Femur (tissue), 1 donor: ENCODE data around the gene UMODL1.
"Not testable (repeated sequence)": the region's sequence is repeated elsewhere in the genome, so short reads cannot be mapped to it uniquely, and the experiment has no call there.

Experiments used
- DNase-seq: peaks from one replicate; pipeline ENCODE4 v3.0.0-alpha.2; 2017

Gene UMODL1

GRCh38 chr21:42061986-42062235 is 9.2 kb upstream of the UMODL1 start:
- no peak for DNase-seq

- DNase-seq: peak; percentile 55
Measured at GRCh38 chr21:42062236-42063022, 8.7 kb upstream of the UMODL1 start.

GRCh38 chr21:42063191-42063570 is 7.9 kb upstream of the UMODL1 start:
- no peak for DNase-seq

GRCh38 chr21:42063571-42064521 is 7.3 kb upstream of the UMODL1 start:
- peak; percentile 48 for DNase-seq

- DNase-seq: no peak
Measured at GRCh38 chr21:42066521-42066920, 4.6 kb upstream of the UMODL1 start.

DNA sequence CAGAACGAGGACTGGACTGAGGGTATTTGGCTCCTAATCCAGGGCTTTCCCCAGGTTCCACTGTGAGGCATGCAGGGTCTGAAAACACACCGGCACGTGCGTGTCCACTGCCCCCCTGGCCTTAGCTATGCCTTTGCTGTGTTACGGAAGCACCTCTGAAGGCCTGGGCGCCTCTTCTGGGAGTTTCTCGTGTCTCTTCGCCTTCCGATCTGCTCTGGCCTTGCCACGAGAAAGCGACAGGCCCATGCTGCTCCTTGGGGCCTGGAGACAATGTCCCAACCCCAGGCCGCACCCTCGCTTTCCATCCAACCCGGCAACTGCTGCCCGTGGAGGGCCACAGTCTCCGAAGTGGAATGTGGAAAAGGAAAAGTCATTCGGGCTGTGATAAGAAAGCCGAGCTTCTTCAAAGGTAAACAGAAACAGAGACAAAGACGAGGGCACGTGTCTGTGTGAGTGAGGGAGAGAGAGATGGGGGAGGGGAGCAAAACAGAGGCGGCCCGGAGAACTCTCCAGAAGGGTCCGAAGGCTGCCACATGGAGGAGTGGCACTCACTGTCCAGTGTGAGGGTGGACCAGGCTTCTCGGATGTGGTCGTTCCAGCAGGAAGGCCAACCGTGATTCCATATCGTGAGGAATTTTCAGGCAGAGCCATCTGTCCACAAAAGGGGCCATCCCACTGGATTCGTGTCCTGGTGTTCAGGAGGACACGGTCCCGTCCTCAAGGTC is 3.4 kb upstream of the UMODL1 start:
- DNase-seq: no peak

DNA sequence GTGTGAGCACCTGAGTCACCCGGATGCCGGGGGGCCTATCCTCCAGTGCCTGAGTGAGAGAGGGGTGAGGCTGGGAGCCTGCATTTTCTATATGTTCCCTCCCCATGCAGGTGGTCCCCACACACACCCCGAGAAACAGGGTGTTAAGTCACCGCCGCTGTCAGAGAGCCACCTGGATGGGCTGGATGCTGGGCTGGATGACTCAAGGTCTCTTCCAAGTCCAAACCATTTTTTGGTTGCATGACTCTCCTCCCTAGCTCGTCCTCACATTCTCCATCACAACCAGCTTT is 2.9 kb upstream of the UMODL1 start:
- DNase-seq: no peak

- no peak for DNase-seq
Measured at GRCh38 chr21:42068592-42068991, 2.5 kb upstream of the UMODL1 start.

DNA sequence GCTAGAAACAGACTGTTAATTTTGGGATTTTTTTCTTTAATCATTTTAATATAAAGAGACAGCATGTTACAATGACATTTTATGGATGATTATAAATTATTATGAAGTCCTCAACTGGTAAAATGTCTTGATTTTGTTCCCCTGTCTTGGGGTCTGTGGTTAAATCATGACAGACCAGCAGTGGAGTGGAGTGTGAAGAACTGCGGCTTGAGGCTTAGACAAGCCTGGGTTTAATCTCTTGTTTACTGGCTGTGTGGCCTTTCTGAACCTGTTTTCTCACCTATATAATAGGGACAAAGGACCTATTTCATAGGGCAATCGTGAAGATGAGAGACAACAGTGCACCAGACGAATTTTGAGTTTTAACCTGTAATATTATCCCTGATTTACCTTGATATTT is 1.8 kb upstream of the UMODL1 start:
- DNase-seq: no peak

DNA sequence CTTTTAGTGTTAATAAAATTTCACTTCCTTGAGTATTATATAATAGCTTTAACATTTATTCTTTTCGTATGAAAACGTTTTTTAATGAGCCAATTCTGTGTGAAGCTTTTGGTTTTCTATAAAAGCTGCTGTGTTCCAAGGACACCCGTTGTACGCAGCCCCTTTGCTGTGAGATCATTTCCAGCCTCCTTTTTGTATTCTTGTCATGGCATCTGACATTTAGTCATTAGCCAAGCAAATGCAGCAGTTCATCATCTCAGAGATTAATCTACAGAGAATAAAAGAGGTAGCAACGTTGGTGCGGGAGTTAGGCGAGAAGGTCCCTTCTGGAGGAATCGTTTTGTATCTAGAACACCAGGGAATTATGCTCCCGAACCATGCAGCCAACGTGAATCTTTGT is 1.3 kb upstream of the UMODL1 start:
- DNase-seq: no peak

DNA sequence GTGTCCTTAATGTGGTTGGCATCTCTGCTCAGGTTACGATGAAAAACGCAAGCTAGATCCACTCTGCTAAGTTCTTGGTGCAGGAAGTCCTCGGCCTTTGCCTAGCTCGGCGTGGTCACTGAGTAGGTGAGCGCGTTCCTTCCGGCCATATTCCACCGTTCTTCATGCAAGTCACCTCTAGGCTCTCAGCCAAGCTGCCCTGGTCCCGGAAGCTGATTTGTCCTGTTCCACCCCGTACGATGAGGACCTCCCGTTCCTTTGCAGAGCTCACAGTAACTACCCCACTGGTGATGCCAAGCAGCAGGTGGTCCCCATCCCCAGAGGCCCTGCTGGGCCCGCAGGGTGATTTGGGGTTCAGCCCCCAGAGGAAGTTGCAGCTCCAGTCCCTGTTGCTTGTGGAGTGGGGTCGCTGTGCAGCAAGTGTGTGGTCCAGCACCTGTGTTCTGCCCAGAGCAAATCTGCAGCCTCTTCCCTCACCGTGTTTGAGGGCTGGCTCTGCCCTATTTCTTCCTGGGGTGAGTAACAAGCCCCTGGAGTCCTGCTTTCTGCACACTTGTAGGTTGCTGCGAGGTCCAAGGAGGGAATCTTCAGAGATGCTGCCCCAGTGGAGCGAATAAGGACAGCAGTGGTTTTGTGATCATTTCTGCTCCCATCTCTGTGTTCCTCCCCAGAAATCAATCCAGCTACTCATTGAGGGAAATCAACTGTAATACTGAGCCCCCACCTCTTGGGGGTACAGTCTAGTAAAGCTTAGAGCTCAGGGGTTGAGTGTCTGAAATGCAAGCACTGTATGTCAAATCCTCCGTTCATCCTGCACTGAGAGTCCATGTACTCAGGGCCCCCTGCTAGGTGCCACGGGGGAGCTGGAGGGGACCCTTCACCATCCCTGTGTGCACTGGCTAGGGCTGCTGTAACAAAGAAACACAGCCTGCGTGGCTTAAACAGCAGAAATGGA is 2.3 kb downstream of the UMODL1 start:
- no peak for DNase-seq

DNA sequence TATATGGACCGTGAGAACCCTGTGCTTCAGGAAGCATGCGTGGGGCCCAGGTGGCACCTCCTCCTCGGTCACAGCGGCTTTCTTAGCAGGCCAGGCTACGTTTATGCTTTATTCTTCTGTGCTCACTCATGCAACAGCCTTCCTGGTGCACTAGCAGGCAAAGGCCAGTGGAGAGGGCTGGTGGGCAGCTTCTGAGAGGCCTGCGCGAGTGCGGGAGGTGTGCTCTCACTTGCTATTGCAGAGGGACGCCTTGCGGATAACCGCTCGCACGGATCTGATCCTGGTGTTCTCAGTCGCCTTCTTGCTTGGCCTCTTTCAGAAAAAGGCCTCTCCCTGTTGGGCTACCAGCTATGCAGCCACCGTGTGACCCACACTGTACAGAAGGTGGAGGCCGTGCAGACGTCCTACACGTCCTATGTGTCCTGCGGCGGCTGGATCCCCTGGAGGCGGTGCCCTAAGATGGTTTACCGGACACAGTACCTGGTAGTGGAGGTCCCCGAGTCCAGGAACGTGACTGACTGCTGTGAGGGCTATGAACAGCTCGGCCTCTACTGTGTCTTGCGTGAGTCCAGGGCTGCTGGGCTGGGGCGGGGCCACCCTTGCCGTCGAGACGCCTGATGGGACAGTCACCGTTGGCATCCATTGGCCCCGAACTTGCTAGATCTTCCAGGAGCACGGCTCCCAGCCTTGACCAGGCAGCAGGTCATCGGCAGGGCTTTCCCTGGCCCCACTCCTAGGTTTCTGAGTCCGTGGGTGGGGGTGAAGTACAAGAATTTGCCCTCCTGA is 4.8 kb downstream of the UMODL1 start:
- DNase-seq: no peak

- not testable (repeated sequence) for DNase-seq
Measured at GRCh38 chr21:42077685-42078238, 6.6 kb downstream of the UMODL1 start.

DNA sequence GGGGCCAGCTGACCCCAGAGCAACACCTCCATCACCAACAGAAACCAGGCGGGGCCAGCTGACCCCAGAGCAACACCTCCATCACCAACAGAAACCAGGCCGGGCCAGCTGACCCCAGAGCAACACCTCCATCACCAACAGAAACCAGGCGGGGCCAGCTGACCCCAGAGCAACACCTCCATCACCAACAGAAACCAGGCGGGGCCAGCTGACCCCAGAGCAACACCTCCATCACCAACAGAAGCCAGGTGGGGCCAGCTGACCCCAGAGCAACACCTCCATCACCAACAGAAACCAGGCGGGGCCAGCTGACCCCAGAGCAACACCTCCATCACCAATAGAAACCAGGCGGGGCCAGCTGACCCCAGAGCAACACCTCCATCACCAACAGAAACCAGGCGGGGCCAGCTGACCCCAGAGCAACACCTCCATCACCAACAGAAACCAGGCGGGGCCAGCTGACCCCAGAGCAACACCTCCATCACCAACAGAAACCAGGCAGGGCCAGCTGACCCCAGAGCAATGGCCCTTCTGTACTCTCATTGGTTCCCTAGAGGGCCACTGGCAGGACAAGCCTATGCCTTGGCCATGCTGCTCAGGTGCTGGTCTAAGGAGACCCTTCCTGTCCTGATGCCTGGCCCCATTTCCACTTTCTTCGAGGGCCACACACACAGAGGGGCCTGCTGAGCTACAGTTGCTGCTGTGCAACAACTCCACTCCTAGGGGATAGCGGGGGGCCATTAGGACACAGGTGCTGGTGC is 7.3 kb downstream of the UMODL1 start:
- DNase-seq: not testable (repeated sequence)

DNA sequence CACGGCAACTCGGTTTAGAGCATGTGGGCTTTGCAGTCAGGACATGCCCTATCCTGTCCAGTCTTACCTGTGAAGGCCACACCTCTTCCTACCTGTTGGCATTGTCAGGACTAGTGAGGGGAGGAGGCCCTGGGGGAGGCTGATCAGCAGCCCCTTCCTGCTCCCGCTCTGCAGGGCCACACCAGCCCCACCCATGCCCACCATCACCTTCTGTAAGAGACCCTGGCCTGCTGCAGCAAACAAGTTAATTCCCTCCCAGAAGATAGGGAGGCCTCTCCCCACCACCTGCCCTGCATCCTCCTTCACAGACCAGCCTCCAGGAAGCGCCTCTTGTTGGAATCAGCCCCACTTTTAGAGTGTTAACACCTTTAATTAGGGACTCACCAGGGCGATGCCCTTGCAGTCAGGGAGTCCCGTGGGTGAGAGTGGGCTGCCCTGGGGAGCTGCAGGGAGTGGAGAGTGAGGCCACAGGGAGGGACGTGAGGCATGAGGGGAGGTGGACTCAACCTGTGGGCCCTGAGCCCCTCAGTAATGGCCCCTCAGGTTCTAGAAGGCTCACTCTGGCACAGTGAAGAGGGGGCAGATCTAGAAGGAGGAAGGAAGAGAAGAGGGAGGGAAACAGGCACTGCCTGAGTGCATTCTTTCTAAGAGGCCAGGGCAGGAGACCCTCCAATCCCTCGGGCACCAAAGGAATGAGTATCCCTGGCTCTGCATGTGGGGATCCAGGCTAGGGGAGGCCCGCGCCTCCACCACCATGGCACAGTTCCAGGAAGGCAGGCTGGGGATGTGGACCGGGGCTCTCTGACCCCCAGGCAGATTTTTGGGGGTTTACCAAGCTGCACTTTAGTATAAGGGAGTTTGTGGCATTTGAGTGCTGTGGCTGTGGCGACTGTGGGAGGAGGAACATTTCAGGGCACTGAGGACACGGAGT is 8.2 kb downstream of the UMODL1 start:
- DNase-seq: no peak

DNA sequence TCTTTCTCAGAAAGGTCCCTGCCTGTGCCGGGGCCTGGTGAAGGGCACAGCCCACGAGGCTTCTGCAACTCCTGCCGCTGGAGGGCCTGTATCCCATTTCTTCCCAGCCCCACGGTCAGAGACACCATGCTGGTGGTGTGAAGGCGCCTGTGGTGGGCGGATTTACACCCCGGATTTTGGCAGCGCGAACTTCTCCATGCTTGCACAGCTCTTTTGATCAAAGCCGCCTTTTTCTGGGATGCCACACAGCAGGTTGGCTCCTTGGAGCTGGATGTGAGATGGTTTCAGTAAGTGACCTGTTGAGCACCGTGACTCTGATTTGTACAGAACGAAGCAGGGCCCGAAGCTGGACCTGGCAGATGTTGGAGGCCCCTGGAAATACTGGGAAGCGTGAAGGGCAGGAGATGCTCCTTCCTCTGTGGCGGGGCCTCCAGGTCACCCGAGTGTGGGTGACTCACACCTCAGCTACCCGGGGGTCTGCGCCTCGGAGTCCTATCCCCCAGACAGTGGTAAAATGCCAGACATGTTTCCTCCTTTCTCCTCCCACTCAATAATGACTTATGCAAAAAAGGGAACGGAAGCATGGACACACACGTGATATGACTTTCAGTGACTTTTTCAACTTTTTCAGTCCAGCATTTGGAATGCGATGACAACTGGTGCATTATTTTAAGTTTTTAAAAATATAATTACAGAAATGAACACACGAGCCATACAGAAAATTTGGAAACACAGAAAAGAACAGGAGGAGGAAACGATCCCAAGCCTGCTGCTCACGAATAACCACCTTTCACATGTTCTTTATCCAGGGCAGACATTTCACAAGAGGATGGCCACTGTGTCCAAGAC is 9.0 kb downstream of the UMODL1 start:
- DNase-seq: no peak

DNA sequence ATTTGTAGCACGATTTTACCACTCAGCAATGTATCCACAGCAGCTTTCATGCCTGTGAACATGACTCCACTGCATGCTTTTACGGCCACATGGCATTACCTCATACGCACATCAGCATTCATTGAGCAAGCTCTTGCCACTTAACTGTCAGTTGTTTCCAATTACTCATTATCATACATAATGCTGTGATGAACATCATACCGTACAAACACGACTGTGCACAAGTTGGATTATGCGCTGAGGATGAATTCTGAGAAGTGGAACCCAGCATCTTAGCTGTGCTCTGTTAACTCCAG is 9.6 kb downstream of the UMODL1 start:
- no peak for DNase-seq

DNA sequence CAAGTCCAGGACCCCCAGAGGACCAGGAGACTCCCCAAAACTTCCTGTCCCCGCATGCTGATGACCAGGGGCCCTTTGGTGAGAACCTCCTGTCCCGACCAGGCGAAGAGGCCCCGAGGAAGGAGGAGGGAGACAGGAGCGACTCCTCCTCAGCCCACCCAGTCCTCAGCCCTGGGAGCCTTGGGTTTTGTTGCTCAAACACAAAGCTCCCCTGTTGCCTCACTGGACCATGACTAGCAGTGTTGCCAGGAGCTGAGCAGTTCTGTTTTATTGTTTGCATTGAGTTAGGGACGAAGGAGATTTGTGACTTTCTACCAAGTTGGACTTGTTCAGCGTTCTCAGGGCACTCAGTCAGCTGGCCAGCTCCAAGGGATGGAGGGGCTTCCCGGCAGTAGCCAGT is 10.0 kb downstream of the UMODL1 start:
- DNase-seq: no peak

DNA sequence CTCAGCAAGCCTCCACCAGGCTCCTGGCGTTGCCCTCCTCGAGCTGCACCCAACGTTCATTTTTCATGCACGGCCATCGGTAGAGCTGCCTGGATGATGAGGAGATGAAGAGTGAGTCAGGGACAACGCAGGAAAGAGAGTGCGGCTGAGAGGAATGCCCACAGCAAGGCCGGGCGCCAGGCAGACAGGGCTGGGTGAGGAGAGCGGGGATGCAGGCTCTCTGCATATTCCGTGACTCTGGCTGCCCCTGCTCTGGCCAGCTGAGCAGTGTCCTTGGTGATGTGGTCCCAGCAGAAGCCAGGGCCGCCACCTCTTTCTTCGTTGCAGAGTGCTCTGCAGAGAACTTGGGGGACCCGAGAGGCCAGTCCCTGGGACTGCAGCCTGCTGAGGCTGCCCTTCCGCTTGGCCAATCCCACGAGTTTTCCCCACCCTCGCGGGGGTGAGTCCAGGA is 10.8 kb downstream of the UMODL1 start:
- no peak for DNase-seq
